Liver (tissue), 9 donors: Measurements from ENCODE around the gene ANKRD60. TPM values are rescaled to one million over a fixed set of nuclear protein-coding genes. Genes with fewer than 3 reads are reported as not detected.

Experiments
- DNase-seq: peaks from one replicate; pipeline ENCODE4 v3.0.0-alpha.2; 2017; ENCODE audit warnings: low spot score
- H3K27ac ChIP-seq, 2 donors: one replicate each; pipeline ENCODE4 v1.7.0; 2013; ENCODE audit warnings: inconsistent platforms in 2 of 2, low read length in 2 of 2, control low read depth in 1 of 2, low read depth in 1 of 2, mild to moderate bottlenecking in 1 of 2
- H3K27me3 ChIP-seq, 4 donors: one replicate each; pipeline versions ENCODE4 v1.6.1 to v1.7.0; 2013; ENCODE audit warnings: low read length in 3 of 4, inconsistent platforms in 1 of 4, mild to moderate bottlenecking in 1 of 4, moderate library complexity in 1 of 4; ENCODE audit not compliant: control insufficient read depth in 4 of 4, insufficient read depth in 4 of 4
- H3K36me3 ChIP-seq, 4 donors: one replicate each; pipeline versions ENCODE4 v1.6.1 to v1.7.0; 2013; ENCODE audit warnings: low read length in 3 of 4, mild to moderate bottlenecking in 3 of 4, low read depth in 1 of 4, moderate library complexity in 1 of 4; ENCODE audit not compliant: control insufficient read depth in 4 of 4, insufficient read depth in 3 of 4
- H3K4me1 ChIP-seq, 4 donors: one replicate each; pipeline versions ENCODE4 v1.6.1 to v1.7.0; 2013; ENCODE audit warnings: low read length in 3 of 4, mild to moderate bottlenecking in 3 of 4, moderate library complexity in 1 of 4; ENCODE audit not compliant: control insufficient read depth in 4 of 4, insufficient read depth in 4 of 4
- H3K4me3 ChIP-seq, 3 donors: one replicate each; pipeline versions ENCODE4 v1.6.1 to v1.7.0; 2013; ENCODE audit warnings: low read length in 3 of 3, control low read depth in 1 of 3, low read depth in 1 of 3, mild to moderate bottlenecking in 1 of 3
- H3K9ac ChIP-seq, 2 donors: one replicate each; pipeline ENCODE4 v1.7.0; 2013; ENCODE audit warnings: low read length in 2 of 2, mild to moderate bottlenecking in 2 of 2, moderate library complexity in 2 of 2, control low read depth in 1 of 2, low read depth in 1 of 2
- H3K9me3 ChIP-seq, 4 donors: one replicate each; pipeline versions ENCODE4 v1.6.1 to v1.7.0; 2013; ENCODE audit warnings: low read length in 3 of 4; ENCODE audit not compliant: control insufficient read depth in 4 of 4
- EGR1 ChIP-seq, 2 donors: IDR thresholded peaks; 2 replicates each; pipeline ENCODE4 v1.6.1; 2016 to 2018; ENCODE audit warnings: antibody characterized with exemption in 2 of 2, low read depth in 2 of 2
- FOXA2 ChIP-seq: IDR thresholded peaks from 2 replicates; pipeline ENCODE4 v1.6.1; 2016; ENCODE audit warnings: antibody characterized with exemption
- GABPA ChIP-seq, 2 donors: IDR thresholded peaks in 1 of 2; conservative IDR thresholded peaks in 1 of 2; 2 replicates each; pipeline ENCODE4 v1.6.1; 2016; ENCODE audit warnings: antibody characterized with exemption in 2 of 2, mild to moderate bottlenecking in 1 of 2, moderate library complexity in 1 of 2
- HNF4A ChIP-seq, 2 donors: conservative IDR thresholded peaks; 2 replicates each; pipeline ENCODE4 v1.6.1; 2016; ENCODE audit warnings: antibody characterized with exemption in 2 of 2, mild to moderate bottlenecking in 2 of 2
- NR2F2 ChIP-seq: IDR thresholded peaks from 2 replicates; pipeline ENCODE4 v1.6.1; 2016; ENCODE audit warnings: antibody characterized with exemption
- RAD21 ChIP-seq, 2 donors: IDR thresholded peaks; 2 replicates each; pipeline ENCODE4 v1.6.1; 2016; ENCODE audit warnings: antibody characterized with exemption in 2 of 2, mild to moderate bottlenecking in 2 of 2
- TAF1 ChIP-seq: conservative IDR thresholded peaks from 2 replicates; pipeline ENCODE4 v1.6.1; 2016; ENCODE audit warnings: antibody characterized with exemption, mild to moderate bottlenecking
- YY1 ChIP-seq: IDR thresholded peaks from 2 replicates; pipeline ENCODE4 v1.6.1; 2016; ENCODE audit warnings: antibody characterized with exemption, mild to moderate bottlenecking
- WGBS: extraction: QIAGEN DNeasy Blood & Tissue Kit; methylation state at CpG from one replicate; pipeline ENCODE4 v1.1.7; 2013; 5-methylcytosine and 5-hydroxymethylcytosine counted together
- polyA plus RNA-seq, 2 donors: library from polyadenylated mRNA; stranded (reverse) in 1 of 2; unstranded in 1 of 2; fragments of 200-250 nt in 1 of 2; fragments of >200 nt in 1 of 2; fragmentation: Nextera tagmentation in 1 of 2; extraction: Ambion mirVana in 1 of 2; gene quantifications; one replicate each; pipeline versions ENCODE4 v1.2.1 to v1.2.3, GENCODE V29; 2013 to 2015
- total RNA-seq, 2 donors: library from RNA; depleted of rRNA; stranded (reverse); fragments of >200 nt; gene quantifications; one replicate each; pipeline ENCODE4 v1.2.3, GENCODE V29; 2014
- TF ChIP-seq, protein P1 (sequence below): IDR thresholded peaks from 2 replicates; pipeline ENCODE4 v1.6.1; 2016; ENCODE audit warnings: antibody characterized with exemption
- TF ChIP-seq, protein P2 (sequence below): IDR thresholded peaks from 2 replicates; pipeline ENCODE4 v1.6.1; 2016; ENCODE audit warnings: antibody characterized with exemption
- donor health status: healthy.
- donor health status: healthy.
- donor health status: healthy.
- donor health status: healthy.
- donor health status: healthy.

Gene ANKRD60
- total and polyA plus RNA-seq, 4 donors = not detected

DNA sequence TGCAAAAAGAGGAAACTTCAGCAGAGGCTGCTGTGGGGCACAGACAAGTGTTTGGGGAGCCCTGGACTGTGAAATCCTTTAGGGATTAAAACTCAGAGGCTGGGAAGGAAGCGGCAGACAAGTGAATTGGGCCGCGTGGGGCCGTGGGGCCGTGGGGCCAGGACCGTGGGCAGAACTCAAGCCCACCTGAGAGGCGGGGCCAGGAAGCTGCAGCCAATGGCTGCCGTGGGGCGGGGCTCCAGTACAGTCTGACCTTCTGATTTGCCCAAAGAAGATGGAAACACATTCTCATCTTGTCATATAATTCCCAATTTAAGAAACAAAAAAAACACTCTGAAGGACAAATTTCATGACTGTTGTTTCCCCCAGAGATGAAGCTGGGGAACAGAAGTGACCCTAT lies 55.4 kb downstream of the ANKRD60 start:
- TF ChIP-seq, protein P1, sequence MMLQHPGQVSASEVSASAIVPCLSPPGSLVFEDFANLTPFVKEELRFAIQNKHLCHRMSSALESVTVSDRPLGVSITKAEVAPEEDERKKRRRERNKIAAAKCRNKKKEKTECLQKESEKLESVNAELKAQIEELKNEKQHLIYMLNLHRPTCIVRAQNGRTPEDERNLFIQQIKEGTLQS = no peak
- no peak for TF ChIP-seq TAF1
- TF ChIP-seq EGR1 (IDR thresholded peaks at IDR 0.05; ENCODE audit: low read depth in 2 of 2) = no peak
- no peak for TF ChIP-seq HNF4A (conservative IDR thresholded peaks at IDR 0.05)
- no peak overlapping the region for H3K27ac ChIP-seq
- no peak overlapping the region for H3K4me3 ChIP-seq
- no peak for DNase-seq
- H3K27me3 ChIP-seq = peaks cover 0 to 6% (median 0%) of the 10 kb centered on the region in 4 donors
- H3K9me3 ChIP-seq = no peaks in the 10 kb centered on the region
- H3K36me3 ChIP-seq = no peaks in the 10 kb centered on the region
- H3K4me1 ChIP-seq = no peaks in the 10 kb centered on the region
- no peak overlapping the region for H3K9ac ChIP-seq
- WGBS = 92% methylated on average over 9 of the region's 9 CpGs

DNA sequence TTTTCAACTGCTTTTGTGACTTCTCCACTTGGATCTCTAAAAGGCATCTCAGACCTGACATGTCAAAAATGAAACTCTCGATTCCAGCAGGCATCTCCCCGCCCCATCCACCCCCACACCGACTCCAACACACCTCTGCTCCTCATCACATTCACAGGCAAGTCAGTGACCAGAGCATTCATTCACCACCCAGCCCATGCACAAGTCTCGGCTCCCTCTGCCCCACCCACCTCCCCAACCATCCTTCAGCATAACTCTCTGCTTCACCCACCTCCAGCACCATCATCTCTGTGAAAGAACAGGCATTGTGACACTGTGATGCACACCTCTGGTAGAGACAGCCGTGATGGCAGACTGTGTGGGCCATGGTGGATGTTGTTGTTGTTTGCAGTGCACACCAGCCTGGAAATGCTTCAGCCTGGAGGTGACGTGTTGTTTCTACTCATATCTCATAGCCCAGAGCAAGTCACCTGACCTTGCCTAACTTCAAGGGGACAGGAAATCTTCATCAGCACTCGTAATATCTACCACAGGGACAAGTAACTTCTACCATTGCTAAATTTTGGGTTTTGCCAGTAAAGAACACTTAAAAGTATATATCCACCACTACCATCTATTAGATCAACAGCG lies 56.5 kb downstream of the ANKRD60 start:
- Histone ChIP-seq H3K4me1 (no peaks in the 10 kb centered on the region), H3K36me3 (no peaks in the 10 kb centered on the region), H3K27ac (no peak overlapping the region), H3K4me3 (no peak overlapping the region), H3K9ac (no peak overlapping the region), H3K27me3 (peaks cover 0 to 6% (median 0%) of the 10 kb centered on the region in 4 donors), H3K9me3 (no peaks in the 10 kb centered on the region)
- no peak for DNase-seq
- TF ChIP-seq YY1 = no peak
- 80% methylated on average over 8 of the region's 8 CpGs for WGBS

DNA sequence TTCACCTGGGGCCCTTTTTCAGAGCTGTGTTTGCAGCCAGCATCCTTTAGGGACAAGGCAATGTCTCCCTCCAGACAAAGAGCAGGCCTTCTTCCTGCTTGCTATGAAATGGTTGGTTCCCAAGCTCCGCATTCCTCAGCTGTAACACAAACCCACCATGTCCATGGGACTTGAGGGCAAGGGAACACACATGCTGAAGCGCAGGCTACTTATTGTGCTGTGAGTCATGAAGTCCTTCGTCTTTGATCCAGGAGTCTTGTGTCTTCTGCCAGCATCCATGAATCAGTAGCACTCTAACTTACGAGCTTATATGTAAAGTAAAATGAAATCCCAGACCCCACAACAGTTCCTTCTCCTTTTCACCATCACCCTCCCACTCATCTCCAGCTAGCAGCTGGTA lies 59.0 kb downstream of the ANKRD60 start:
- H3K9ac ChIP-seq = no peak overlapping the region
- DNase-seq = no peak
- 88% methylated on average over 4 of the region's 4 CpGs for WGBS
- no peak overlapping the region for H3K4me3 ChIP-seq
- no peak for TF ChIP-seq NR2F2
- TF ChIP-seq RAD21 (IDR thresholded peaks at IDR 0.05) = no peak
- no peak for TF ChIP-seq GABPA (IDR thresholded peaks at IDR 0.05 in 1 of 2, conservative IDR thresholded peaks at IDR 0.05 in 1 of 2)
- no peaks in the 10 kb centered on the region for H3K4me1 ChIP-seq
- H3K36me3 ChIP-seq = no peaks in the 10 kb centered on the region
- H3K27ac ChIP-seq = no peak overlapping the region
- H3K9me3 ChIP-seq = no peaks in the 10 kb centered on the region
- H3K27me3 ChIP-seq = no peaks in the 10 kb centered on the region

DNA sequence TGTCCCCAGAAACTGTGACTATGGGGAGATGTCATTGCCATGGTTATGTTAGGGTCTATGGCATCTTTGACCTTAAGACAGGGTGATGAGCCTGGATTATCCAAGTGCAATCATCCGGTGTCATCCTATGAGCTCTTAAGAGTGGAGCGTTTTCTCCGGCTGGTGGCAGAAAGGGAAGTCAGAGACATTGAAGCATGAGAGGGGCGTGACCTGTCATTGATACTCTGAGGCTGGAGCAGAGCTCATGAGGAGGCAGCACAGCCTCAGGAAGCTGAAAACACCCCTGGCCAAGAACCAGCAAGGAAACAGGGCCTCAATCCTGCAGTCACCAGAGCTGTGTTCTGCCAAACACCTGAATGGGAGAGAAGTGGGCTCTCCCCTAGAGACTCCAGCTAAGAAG lies 59.6 kb downstream of the ANKRD60 start:
- H3K27me3 ChIP-seq = no peaks in the 10 kb centered on the region
- 74% methylated on average over 4 of the region's 4 CpGs for WGBS
- no peak for DNase-seq
- H3K36me3 ChIP-seq = no peaks in the 10 kb centered on the region
- TF ChIP-seq FOXA2 = no peak
- TF ChIP-seq, protein P2, sequence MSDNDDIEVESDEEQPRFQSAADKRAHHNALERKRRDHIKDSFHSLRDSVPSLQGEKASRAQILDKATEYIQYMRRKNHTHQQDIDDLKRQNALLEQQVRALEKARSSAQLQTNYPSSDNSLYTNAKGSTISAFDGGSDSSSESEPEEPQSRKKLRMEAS = no peak
- no peak for TF ChIP-seq YY1
- no peaks in the 10 kb centered on the region for H3K4me1 ChIP-seq
- no peak overlapping the region for H3K27ac ChIP-seq
- H3K9me3 ChIP-seq = no peaks in the 10 kb centered on the region
- no peak overlapping the region for H3K9ac ChIP-seq
- no peak overlapping the region for H3K4me3 ChIP-seq
